GM21529 (cell line): Measurements from ENCODE around the gene SYNPO2.
A peak's percentile ranks its signal among the peaks of the same experiment; 100 is the strongest.
"Not testable (repeated sequence)": the region's sequence is repeated elsewhere in the genome, so short reads cannot be mapped to it uniquely, and the experiment has no call there.

Experiments
- ATAC-seq: cut with Tn5 transposase; IDR thresholded peaks from one replicate; pipeline ENCODE4 v1.9.1; 2021; ENCODE audit not compliant: unreplicated experiment

The SYNPO2 gene

GRCh38 chr4:118973295-118973694, 84.6 kb downstream of the SYNPO2 start:
- no peak for ATAC-seq

GRCh38 chr4:118974758-118975157, 86.1 kb downstream of the SYNPO2 start:
- no peak for ATAC-seq

GRCh38 chr4:118975449-118976192, 87.0 kb downstream of the SYNPO2 start:
- no peak for ATAC-seq

GRCh38 chr4:118976193-118976560, 87.5 kb downstream of the SYNPO2 start:
- ATAC-seq, result not testable (repeated sequence)

- ATAC-seq, result not testable (repeated sequence)
Observed at GRCh38 chr4:118977100-118977499, 88.4 kb downstream of the SYNPO2 start.

- no peak for ATAC-seq
Observed at GRCh38 chr4:118979712-118980111, 91.1 kb downstream of the SYNPO2 start.

GRCh38 chr4:118981171-118981838, 92.7 kb downstream of the SYNPO2 start:
- peak; percentile 10 for ATAC-seq

GRCh38 chr4:118981839-118982381, 93.3 kb downstream of the SYNPO2 start:
- ATAC-seq, result peak; percentile 89

GRCh38 chr4:118983293-118983692, 94.6 kb downstream of the SYNPO2 start:
- no peak for ATAC-seq

GRCh38 chr4:118983831-118984230, 95.2 kb downstream of the SYNPO2 start:
- ATAC-seq, result no peak

- ATAC-seq, result no peak
Observed at GRCh38 chr4:118985170-118986000, 96.7 kb downstream of the SYNPO2 start.

GRCh38 chr4:118987959-118988634, 99.4 kb downstream of the SYNPO2 start:
- ATAC-seq, result no peak

GRCh38 chr4:118988635-118988972, 100.0 kb downstream of the SYNPO2 start:
- ATAC-seq, result no peak

GRCh38 chr4:118989098-118990080, 100.7 kb downstream of the SYNPO2 start:
- ATAC-seq, result no peak

GRCh38 chr4:118991686-118992085, 103.0 kb downstream of the SYNPO2 start:
- ATAC-seq, result peak; percentile 52

GRCh38 chr4:118992149-118992548, 103.5 kb downstream of the SYNPO2 start:
- ATAC-seq, result no peak

- ATAC-seq, result no peak
Observed at GRCh38 chr4:118993333-118993732, 104.7 kb downstream of the SYNPO2 start.

- ATAC-seq, result no peak
Observed at GRCh38 chr4:118994030-118994429, 105.4 kb downstream of the SYNPO2 start.

- no peak for ATAC-seq
Observed at GRCh38 chr4:118995693-118996391, 107.2 kb downstream of the SYNPO2 start.
